Cardiac muscle cell (in vitro differentiated cells and primary cell): ENCODE data around the gene ITGBL1. TPM values are rescaled to one million over a fixed set of nuclear protein-coding genes. Genes with fewer than 3 reads are reported as not detected.

ENCODE experiments used
- DNase-seq, 2 donors: peaks; one replicate each; pipeline versions ENCODE4 v3.0.0 to v3.0.0-alpha.2; 2010 to 2017; ENCODE audit warnings: low read depth in 1 of 2, low spot score in 1 of 2
- H3K27ac ChIP-seq: fragments of 200-600 bp; sonication (generic); 2 replicates; pipeline ENCODE4 v1.5.1; 2016
- H3K27me3 ChIP-seq: fragments of 200-600 bp; sonication (generic); 2 replicates; pipeline ENCODE4 v1.6.0; 2016; ENCODE audit warnings: control low read depth
- H3K36me3 ChIP-seq: fragments of 200-600 bp; sonication (generic); 2 replicates; pipeline ENCODE4 v1.5.1; 2016; ENCODE audit warnings: control low read depth
- H3K4me1 ChIP-seq: fragments of 200-600 bp; sonication (generic); 2 replicates; pipeline ENCODE4 v1.8.1; 2017; ENCODE audit warnings: low read depth, mild to moderate bottlenecking, mixed run types
- H3K4me3 ChIP-seq: fragments of 200-600 bp; sonication (generic); 2 replicates; pipeline ENCODE4 v1.5.1; 2016; ENCODE audit warnings: mild to moderate bottlenecking
- H3K9me3 ChIP-seq: fragments of 200-600 bp; sonication (generic); 2 replicates; pipeline ENCODE4 v1.5.1; 2017; ENCODE audit warnings: low read depth, mild to moderate bottlenecking, control low read depth
- CTCF ChIP-seq: IDR thresholded peaks from 2 replicates; pipeline ENCODE4 v1.5.1; 2012; ENCODE audit warnings: low read depth, mild to moderate bottlenecking, low read length
- polyA plus RNA-seq: library from polyadenylated mRNA; unstranded; fragments of >200 nt; fragmentation: Nextera tagmentation; extraction: Ambion mirVana; gene quantifications from 2 replicates; pipeline ENCODE4 v1.2.1, GENCODE V29; 2016
- total RNA-seq: library from RNA; depleted of rRNA; stranded (reverse); fragments of >200 nt; gene quantifications from 2 replicates; pipeline ENCODE4 v1.2.3, GENCODE V29; 2016

The ITGBL1 gene
- total and polyA plus RNA-seq, 2 experiments from 2014 or later, result not detected

- no peak overlapping the region for H3K4me3 ChIP-seq
- no peaks in the 10 kb centered on the region for H3K36me3 ChIP-seq
- no peaks in the 10 kb centered on the region for H3K4me1 ChIP-seq
- no peaks in the 10 kb centered on the region for H3K9me3 ChIP-seq
- no peak for TF ChIP-seq CTCF
- H3K27me3 ChIP-seq, result no peaks in the 10 kb centered on the region
- no peak for DNase-seq
- no peak overlapping the region for H3K27ac ChIP-seq
Observed at GRCh38 chr13:101623470-101624209, 171.2 kb downstream of the ITGBL1 start.

DNA sequence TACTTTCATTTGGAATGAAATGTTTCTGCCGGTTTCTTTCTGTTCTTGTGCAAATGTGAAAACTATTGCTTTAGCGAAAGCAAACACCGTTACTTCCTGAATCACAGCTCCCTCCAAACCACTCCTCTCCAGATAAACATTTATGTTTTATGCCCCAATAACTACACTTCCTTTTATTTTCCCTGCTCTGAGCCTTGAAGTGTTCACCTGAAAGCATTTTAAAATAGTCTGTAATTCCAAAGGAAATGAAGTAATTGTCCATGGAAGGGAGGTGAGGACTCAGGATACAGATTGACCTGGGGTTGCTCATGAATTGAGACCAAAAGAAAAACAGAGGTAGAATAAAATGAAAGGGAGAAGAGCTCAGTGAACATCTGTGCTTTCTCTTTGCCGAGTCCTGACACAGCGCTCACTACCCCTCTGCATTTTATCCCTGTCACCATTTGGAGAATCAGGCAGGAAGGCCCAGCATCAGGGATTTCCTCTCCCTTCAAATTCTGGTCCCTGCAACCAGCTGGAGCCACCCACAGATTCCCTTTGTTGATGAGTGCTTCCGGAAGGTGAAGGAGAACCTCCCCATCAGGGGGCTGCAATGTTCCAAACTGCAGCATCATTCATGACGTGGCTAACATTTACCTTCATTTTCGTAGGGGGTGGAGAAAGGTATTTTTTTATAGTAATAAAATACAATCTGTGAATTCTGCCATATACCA is 171.9 kb downstream of the ITGBL1 start:
- Histone ChIP-seq H3K4me1 (no peaks in the 10 kb centered on the region), H3K27me3 (no peaks in the 10 kb centered on the region), H3K4me3 (no peak overlapping the region), H3K27ac (no peak overlapping the region), H3K9me3 (no peaks in the 10 kb centered on the region), H3K36me3 (no peaks in the 10 kb centered on the region)
- no peak for TF ChIP-seq CTCF
- no peak for DNase-seq

DNA sequence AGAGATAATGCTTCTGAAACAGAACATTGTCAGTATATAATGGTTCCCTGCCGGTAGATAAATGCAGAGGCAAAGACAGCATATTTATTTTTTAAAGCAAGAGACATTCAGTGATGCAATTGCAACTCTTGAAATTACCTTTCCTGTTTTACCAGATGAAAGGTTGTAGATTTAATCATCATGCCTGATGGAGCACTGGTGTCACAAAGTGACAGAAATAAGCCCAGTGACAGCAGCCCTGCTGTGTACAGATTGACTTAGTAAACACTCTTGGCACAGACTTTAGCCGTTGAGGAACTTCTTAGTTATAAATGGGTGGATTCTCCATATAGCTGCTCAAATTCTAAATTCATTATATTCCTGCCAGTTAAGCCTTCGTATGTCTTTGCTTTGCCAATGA is 172.5 kb downstream of the ITGBL1 start:
- Histone ChIP-seq H3K9me3 (no peaks in the 10 kb centered on the region), H3K4me1 (no peaks in the 10 kb centered on the region), H3K27me3 (no peaks in the 10 kb centered on the region), H3K27ac (no peak overlapping the region), H3K4me3 (no peak overlapping the region), H3K36me3 (no peaks in the 10 kb centered on the region)
- no peak for DNase-seq
- TF ChIP-seq CTCF, result no peak

DNA sequence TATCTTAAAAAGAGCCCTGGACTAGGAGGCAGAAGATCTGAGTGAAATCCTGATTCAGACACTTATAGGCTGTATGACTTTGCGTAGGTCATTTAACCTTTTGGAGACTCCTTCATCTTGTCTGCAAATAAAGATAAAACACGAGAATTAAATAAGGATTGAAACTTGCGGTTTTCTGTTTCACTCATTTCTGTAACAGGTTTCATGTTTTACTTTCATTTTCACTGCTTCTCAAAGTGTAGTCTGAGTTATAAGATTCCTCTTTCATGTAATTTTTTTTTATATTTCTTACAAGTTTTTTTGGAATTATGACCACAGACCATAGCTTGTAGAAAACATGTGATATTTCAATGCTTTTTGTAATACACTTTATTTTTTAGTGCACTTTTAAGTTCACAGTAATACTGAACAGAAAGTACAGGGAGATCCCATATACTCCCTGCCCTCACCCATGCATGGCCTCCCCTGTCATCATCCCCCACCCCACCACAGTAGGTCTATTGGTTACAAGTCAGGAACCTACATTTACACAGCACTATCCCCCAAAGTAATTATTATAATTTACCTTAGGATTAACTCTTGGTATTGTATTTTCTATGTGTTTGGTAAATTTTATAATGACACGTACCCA is 174.6 kb downstream of the ITGBL1 start:
- Histone ChIP-seq H3K27me3 (no peaks in the 10 kb centered on the region), H3K36me3 (no peaks in the 10 kb centered on the region), H3K27ac (no peak overlapping the region), H3K9me3 (no peaks in the 10 kb centered on the region), H3K4me3 (no peak overlapping the region), H3K4me1 (no peaks in the 10 kb centered on the region)
- no peak for DNase-seq
- TF ChIP-seq CTCF, result no peak

- H3K9me3 ChIP-seq, result no peaks in the 10 kb centered on the region
- no peaks in the 10 kb centered on the region for H3K27me3 ChIP-seq
- no peak overlapping the region for H3K27ac ChIP-seq
- TF ChIP-seq CTCF, result no peak
- DNase-seq, result no peak
- no peaks in the 10 kb centered on the region for H3K4me1 ChIP-seq
- no peak overlapping the region for H3K4me3 ChIP-seq
- no peaks in the 10 kb centered on the region for H3K36me3 ChIP-seq
Observed at GRCh38 chr13:101627556-101627943, 175.1 kb downstream of the ITGBL1 start.
